Lower leg skin (tissue), 3 donors: ENCODE results near the gene PRDM2.

Experiments used
- CTCF ChIP-seq, 3 donors: fragments of 450-650 bp; IDR thresholded peaks; one replicate each; pipeline ENCODE4 v1.5.1; 2016; ENCODE audit warnings: antibody characterized with exemption in 3 of 3, mild to moderate bottlenecking in 3 of 3, moderate library complexity in 2 of 3
- POLR2A ChIP-seq, 2 donors: fragments of 450-650 bp; IDR thresholded peaks; one replicate each; pipeline ENCODE4 v1.6.1; 2016 to 2017; ENCODE audit warnings: antibody characterized with exemption in 2 of 2, mild to moderate bottlenecking in 1 of 2, moderate library complexity in 1 of 2

DNA sequence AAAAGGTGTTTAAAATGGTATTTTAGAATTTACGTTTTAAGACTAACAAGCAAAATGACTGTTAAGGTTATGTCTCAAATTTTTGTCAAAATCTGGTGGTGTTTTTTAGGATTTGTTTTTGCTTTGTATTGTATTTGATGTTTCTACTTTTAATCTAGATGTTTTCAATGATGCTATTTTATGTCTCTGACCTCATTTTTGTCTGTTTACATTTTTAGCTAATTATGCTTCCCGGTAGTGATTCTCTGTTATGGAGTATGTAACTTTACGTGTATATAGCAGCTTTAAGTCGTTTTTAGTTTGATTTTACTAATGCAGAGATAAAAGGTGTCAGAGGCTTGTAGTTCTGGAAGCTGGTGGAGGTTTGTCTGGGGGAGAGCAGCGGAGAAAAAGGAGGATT, 71.8 kb downstream of the PRDM2 start:
- TF ChIP-seq CTCF (IDR thresholded peaks at IDR 0.05): no peak
- TF ChIP-seq POLR2A (IDR thresholded peaks at IDR 0.05): no peak
